GOT3 (cell line): ENCODE results near the gene ZNF396.

Experiments
- DNase-seq: peaks from one replicate; lab custom pipeline; 2025; ENCODE audit warnings: mixed read lengths; lab: John Stamatoyannopoulos, UW

The ZNF396 gene

DNA sequence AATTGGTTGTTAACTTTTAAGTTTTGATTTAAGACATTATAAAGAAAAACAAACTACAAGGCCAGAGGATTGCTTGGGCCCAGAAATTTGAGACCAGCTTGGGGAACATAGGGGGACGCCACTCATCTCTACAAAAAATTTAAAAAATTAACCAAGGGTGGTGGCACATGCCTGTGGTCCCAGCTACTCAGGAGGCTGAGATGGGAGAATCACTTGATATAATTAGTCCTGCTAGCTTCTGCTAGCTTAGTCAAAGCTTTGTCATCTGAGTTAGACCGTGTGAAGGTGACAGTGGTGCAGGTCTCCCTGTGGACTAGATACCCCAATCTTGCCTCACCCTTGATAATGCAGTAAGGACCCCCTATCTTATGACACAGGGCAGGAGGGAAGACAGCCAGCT is 6.0 kb upstream of the ZNF396 start:
- DNase-seq = no peak

DNA sequence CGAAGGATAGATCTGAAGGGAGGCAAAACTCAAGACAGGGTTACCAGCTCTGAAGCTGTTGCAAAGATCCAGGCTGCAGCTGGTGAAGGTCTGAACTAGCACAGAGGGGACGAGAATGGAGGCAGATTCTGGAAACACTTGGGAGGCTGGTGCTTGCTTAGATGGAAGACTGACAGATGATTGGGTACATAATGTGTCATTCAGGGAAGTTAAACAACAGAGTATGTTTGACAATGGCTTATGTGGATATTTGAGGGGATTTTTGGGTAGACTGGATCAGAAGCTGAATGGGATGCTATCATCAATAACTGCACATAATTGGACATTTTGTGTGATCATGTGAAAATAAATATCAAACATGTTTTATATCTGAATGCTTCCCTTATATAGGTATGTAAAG is 2.3 kb upstream of the ZNF396 start:
- DNase-seq = no peak

DNA sequence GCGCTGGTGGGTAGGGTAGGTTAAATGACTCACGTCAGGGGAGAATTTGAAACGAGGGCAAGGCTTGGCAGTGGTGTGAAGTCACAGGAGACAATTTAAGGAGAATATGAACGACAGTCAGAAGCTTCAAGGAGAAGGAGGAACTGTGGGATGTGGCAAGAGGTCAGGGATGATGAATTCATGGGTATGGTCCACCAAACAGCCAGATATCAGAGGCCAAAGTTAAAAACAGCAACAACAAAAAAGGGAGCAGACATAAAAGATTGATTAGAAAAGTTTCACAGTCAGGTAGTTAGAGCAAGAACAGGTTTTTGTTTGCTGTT is 1.4 kb upstream of the ZNF396 start:
- DNase-seq = no peak

DNA sequence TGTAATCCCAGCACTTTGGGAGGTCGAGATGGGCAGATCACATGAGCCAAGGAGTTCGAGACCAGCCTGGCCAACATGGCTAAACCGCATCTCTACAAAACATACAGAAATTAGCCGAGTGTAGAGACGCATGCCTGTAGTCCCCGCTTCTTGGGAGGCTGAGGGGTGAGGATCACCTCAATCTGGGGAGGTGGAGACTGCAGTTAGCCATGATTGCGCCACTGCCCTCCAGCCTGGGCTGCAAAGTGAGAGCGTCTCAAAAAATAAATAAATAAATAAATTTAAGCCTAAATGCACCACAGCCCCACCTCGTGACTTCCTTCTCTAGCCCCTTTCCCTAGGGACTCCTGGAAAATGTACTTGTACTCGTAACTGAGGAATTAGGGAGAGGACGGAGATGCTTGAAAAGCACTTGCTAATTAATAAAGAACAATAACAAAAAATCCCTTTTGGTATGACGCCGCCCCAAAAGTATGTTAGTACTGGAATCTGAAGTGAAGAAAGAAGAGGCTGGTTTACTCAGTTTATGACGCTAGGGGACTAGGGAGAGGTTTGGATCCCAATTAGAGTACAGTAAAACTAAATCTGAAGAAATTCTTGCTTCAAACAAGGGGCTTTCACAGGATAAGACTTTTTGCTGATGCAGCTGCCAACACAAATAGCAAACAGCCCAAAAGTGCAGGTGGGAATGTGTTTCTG is 887 bp upstream of the ZNF396 start:
- DNase-seq = no peak

DNA sequence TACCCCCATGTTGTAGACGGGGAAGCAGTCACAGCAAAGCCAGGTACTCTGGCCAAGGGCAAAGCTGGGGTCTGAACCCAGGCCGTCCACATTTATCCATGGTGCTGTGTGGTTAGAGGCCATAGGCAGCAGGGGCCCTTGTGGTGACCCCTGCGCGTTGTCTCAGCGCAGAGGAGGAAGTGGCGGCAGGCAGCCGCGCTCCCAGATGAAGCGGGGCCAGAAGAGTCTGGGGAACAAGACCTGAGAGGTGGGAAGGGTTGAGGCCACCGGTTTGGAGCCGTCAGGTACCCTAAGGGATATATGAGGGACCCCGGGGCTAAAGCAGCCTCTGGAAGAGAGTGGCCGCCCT is 770 bp downstream of the ZNF396 start:
- no peak for DNase-seq

- DNase-seq = no peak
Observed at GRCh38 chr18:35374708-35375107, 2.4 kb downstream of the ZNF396 start.

- DNase-seq = no peak
Observed at GRCh38 chr18:35371412-35372195, 5.5 kb downstream of the ZNF396 start.

- no peak for DNase-seq
Observed at GRCh38 chr18:35369126-35369525, 8.0 kb downstream of the ZNF396 start.

DNA sequence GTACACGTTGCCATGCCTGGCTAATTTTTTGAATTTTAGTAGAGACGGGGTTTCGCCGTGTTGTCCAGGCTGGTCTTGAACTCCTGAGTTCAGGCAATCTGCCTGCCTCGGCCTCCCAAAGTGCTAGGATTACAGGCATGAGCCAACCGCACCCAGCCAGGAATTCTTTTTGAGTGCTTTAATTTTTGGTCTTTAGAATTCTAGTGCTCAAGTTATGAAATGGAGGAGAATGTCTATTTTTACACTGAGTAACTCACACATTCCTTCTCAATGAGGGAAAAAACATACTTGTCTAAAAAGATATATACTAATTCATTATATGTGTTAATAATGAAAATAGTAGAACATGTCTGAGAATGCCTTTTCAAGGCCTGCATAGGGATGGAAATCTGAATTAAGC is 8.5 kb downstream of the ZNF396 start:
- no peak for DNase-seq

DNA sequence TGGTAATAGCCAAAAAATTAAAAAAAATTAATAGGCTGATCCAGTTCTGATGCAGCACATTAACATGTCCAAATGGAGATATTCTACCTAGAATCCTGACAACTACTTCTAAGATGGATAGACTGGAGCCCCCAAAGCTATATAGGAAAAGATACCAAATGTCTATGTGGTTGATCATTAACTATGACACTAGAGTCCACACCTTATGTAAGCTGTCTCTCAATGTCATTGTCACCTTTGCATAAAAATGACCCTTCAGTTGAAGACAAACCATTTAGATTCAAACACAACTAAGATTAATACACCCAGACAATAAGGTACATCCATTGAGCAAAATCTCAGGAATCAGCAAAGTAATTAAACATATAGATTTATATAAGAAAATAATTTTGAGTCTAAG is 14.6 kb downstream of the ZNF396 start:
- DNase-seq = no peak

DNA sequence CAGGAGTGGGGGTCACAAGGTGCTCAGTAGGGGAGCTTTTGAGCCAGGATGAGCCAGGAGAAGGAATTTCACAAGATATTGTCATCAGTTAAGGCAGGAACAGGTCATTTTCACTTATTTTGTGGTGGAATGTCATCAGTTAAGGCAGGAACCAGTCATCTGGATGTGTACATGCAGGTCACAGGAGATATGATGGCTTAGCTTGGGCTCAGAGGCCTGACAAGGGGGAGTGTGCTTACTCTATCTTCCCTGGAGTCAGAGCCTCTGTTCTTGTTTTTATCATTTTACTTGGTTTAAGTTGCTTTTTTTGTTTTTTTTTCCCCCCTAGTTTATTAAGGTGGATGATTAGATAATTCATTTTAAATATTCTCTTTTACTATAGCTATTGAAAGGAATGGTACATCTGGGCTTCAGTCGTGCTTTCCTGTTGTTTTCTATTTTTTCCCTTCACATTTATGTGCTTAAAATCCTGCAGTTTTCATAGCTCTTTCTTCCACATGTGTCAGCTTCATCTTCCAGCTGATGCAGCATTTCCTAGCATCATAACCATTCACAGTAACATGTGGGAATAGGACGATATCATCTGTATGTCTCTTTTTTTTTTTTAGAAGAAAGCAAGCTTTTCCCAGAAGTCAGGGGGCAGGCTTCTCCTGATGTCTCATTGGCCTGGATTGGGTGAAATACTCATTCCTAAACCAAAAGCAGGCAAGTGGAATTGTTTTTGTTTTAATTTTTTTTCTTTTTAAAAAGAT is 15.4 kb downstream of the ZNF396 start:
- no peak for DNase-seq

DNA sequence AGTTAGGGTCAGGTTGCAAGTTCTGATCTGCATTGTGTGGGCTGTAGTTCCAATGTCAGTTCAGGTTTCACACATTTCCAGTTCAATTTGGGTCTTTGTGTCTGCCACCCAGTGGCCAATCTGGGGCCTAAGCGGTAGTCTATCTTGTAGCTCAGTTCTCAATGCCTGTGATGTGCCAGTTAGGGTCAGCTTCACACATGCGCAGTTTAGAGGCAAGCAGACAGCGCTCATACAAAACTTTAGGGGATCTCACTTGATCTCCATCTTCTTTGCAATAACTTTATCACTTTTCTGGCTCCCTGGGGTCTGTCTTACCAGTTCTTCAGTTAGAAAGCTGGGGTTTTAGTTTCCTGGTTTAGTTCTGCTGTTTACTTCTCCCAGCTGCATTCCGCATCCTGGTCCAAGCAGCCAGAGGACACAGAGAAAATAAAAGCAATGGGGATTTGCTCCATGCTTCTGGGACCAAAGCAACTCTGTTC is 22.0 kb downstream of the ZNF396 start:
- no peak for DNase-seq

- no peak for DNase-seq
Observed at GRCh38 chr18:35352778-35353177, 24.4 kb downstream of the ZNF396 start.

GRCh38 chr18:35352283-35352682 is 24.9 kb downstream of the ZNF396 start:
- DNase-seq = no peak

- no peak for DNase-seq
Observed at GRCh38 chr18:35348001-35348400, 29.1 kb downstream of the ZNF396 start.

GRCh38 chr18:35345950-35346349 is 31.2 kb downstream of the ZNF396 start:
- no peak for DNase-seq

GRCh38 chr18:35345460-35345921 is 31.6 kb downstream of the ZNF396 start:
- no peak for DNase-seq

DNA sequence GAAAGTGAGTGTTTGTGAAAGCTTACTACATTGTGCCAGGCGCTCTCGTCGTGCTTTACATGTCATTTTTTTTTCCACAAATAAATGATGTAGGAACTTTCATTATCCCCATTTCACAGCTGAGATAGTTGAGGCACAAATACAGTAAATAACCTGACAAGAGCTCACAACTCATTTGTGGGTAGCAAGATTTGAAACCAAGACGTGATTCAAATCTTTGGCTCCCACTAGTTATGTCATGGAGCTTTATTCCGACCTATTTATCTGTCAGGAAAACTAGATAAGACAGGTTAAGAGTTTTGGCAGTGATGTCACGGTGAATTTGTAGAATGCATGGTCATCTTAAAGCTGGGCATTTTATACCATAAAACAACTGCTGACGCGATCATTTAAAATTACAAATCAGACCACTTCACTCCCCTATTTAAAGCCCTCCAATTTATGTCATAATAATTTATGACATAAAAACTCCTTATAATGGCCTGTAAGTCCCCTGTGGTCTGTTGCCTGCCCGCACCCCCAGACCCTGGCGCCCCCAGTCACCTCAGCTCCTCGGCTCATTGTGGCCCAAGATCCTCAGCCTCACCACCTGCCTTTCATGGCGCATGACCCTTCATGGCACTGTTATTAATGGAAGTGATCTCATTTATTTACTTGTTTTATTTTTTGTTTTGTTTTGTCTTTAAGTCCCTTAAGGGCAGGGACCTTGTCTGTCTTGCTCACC is 32.2 kb downstream of the ZNF396 start:
- DNase-seq = no peak

DNA sequence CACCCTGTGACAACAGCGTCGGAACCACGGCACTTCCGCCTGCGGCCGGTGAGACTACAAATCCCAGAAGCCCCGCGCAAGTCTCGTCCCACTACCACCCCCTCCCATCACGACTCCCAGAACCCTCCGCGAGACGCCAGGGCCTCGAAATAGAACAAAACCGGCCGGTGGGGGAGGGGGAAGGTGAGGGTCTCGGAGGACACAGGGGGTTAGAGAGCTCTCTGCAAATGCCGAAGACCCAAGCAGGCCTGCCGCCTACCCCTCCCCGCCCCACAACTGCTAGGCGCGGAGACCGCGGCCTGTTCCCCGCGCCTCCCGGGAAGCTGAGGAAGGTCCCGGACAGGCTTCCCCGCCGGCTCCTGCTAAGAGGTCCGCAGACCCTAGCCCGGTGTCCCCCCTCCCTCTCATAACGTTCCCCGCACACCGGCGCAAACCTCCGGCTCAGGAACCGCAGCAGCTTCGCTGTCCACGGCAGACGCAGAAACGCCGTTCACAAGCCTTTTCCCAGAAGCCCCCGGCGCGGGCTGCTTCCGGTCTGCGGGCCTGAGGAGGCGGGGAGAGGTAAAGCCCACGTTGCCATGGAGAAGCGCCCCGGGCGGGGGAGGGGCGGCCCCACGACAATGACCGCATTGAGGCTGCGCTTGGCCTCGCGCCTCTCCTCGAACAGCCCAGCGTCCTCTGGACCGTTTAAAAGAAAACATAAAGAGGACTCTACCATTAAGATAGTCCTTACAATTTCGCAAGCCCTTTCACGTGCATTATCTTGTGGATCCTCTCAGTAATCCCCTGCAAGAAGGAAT is 33.0 kb downstream of the ZNF396 start, which contains the start of gene ZNF24:
TSS of gene ZNF24 (minus strand) at position 485 of the 800 bp plus-strand sequence. CDS start 3,770 bp downstream, outside the sequence.
- DNase-seq = peak; percentile 63

- DNase-seq = no peak
Observed at GRCh38 chr18:35343488-35343935, 33.6 kb downstream of the ZNF396 start.

- DNase-seq = no peak
Observed at GRCh38 chr18:35337286-35337685, 39.9 kb downstream of the ZNF396 start.
